GM19395 (cell line): ENCODE results near the gene MYPN.
A peak's percentile ranks its signal among the peaks of the same experiment; 100 is the strongest.

Experiments
- ATAC-seq: cut with Tn5 transposase; IDR thresholded peaks from one replicate; pipeline ENCODE4 v1.9.1; 2021; ENCODE audit warnings: mild to moderate bottlenecking, moderate library complexity; ENCODE audit not compliant: unreplicated experiment

The MYPN gene

DNA sequence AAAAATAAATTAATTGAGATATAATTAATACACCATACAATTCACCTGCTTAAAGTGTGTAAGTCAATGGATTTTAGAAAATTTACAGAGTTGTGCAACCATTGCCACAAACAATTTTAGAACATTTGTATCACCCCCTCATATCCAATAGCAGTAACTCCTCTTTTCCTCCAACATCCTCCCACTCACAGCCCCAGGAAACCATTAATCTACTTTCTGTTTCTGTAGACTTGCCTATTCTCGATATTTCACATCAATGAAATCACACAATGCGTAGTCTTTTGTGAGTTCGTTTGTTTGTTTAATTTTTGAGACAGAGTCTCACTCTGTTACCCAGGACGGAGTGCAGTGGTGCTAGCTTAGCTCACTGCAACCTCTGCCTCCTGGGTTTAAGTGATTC lies 20.5 kb upstream of the MYPN start:
- ATAC-seq, result peak; percentile 85

DNA sequence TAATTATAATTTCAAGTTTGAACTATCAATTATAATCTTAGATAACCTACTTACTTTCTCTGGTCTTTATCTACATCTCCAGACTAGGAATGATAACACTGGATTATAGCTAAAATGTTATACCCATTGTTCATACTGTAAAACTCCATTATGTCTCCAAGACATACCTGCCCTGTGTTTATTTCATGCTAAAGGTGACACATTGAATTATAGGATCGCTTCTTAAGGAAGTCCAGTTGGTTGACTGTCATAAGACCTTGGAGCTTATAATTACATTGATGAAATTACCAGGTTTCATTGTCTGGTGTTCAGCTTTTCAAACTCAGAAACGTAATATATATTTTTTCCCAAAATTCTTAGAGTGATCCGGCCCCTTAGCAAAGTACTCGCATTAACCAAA lies 18.7 kb upstream of the MYPN start:
- ATAC-seq, result no peak

DNA sequence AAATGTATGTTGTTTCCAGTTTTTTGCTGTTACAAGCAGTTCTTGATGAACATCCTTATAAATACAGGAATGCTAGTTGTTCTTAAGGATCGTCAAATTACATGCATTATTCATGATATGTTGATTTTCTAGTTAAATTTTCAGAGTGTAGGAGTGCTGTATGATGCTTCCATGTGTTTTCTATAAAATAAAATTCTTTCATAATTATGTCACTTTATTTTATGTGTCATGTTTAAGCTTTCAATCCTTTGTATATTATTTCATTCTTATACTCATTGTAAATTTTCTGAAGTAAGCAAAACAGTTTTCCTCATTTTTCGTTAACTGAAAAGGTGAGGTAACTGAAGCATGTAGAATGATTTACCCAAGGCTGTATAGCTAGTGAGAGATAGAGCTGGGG lies 16.8 kb upstream of the MYPN start:
- ATAC-seq, result no peak

DNA sequence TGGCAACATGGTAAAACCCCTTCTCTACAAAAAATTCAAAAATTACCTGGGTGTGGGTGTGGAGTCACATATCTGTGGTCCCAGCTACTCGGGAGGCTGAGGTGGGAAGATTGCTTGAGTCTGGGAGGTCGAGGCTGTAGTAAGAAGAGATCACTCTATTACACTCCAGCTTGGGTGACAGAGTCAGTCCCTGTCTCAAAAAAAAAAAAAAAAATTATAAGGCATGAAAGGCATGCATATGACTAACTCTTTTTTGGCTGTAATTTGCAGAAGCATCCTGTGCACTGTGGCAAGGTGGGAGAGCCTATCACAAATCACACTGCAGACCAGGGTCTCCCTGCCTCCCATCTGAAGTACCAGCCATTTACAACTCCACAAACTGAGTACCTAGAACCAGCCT lies 14.1 kb upstream of the MYPN start:
- no peak for ATAC-seq

DNA sequence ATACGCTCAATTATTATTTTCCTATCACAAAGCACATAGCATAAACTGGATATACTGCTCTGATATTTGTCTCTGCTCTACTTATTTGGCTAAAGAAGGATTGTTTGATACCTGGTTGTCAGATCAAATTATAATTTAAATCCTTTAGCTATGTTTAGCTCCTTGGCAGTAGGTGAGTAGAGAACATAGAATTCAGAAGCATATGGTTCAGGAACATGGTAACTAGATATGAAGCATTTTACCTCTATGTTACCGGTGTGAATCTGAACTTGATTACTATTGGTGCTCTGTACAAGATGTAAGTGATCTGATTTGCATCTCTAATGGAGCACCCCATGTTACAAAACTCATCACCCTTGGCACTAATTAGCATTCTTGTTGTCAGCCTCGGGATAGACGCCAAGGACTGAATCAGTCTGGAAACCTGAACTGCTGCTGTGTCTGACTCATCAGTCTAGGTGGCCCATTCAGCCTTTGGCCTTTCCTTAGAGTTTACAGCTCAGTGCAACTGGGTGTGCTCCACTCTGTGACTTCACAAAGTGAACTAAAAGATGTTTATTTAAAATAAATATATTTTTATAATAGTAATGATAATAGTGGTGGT lies 12.3 kb upstream of the MYPN start:
- ATAC-seq, result no peak

DNA sequence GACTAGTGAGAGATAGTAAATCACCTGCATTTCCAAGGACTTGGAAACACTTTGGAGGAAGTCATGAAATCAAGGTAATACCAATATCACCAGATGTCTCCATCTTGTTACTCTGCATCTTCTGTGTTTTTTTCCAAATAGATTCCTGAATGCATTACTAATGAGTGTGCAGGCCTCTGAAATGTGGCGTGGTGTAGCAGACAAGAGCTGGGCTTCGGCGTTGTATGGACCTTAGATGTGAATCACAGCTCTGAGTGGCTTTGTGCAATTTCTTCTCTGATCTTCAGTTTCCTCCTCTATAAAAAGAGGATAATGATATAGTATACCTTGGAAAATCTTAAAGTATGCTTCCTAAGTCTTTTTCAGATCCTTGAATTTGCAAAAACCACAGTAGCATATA lies 9.6 kb upstream of the MYPN start:
- no peak for ATAC-seq

DNA sequence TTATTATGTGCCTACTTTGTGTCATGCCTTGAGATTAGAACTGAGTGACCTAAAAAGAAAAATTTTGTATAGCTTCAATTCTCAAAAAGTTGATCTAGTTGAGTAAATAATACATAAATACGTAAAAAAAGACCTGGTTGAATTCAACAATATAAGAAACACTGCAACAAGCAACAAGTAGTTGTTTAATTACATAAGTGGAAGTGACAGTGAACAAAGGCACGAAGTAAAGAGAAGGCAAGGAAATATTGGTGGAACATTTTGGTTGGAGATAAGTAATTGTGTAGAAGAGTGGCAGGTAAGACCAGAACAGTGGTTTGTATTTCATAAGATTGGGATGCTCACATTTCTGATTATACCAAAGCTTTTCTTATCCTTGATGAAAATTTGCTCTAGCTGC lies 8.2 kb upstream of the MYPN start:
- no peak for ATAC-seq

DNA sequence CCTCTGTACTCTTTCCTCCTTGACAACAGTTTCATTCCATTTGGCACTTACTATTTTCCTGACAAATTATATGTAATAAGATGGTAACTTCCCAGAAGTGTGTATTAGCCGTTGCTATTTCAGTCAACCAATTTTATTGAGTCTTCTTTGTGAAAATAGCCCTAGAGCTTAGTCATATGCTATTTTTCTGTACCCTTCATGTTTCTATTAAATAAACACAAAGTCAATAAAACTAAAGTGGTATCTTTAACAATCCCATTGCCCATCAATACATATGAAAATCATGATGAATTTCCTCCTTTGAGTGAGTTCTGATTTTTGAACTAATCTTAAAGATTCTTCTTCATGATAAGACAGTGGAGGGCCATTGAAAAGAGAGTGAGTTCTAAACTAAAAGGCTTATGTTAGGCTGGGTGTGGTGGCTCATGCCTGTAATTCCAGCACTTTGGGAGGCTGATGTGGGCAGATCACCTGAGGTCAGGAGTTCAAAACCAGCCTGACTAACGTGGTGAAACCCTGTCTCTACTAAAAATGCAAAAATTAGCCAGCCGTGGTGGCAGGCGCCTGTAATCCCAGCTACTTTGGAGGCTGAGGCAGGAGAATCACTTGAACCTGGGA lies 5.9 kb upstream of the MYPN start:
- no peak for ATAC-seq

DNA sequence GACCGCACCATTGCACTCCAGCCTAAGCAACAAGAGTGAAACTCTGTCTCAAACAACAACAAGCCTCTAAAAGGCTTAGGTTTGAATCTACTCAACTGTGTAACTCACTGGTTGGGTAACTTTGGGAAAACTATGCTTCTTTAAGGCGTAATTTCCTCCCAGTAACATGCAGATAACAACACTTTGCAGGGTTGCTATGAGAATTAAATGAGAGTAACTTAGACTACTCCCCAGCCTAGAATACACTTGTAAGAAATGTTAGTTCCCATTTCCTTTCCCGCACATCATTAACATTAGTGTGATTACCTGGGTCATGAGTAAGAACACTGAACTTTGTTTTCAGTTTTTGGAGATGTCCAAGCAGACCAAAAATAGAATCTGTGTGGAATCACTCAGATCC lies 5.4 kb upstream of the MYPN start:
- ATAC-seq, result no peak

DNA sequence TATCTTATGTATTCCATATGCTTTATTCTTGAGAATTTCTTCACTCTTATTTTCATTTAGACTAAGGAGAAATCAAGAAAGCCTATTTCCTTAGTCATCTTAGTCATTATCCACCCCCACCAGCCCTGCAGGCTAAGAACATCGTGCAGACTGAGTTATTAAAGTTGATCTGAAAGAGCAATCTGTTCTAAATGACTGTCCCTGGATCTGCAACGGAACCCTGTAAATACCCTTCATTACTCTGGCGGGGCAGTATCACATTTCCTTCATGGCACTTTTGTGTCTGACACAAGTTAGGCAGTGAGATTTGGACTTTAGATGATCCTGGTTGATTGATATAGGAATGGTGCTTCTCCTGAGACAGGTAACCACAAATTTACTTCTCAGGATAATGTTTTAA lies 3.5 kb upstream of the MYPN start:
- no peak for ATAC-seq

DNA sequence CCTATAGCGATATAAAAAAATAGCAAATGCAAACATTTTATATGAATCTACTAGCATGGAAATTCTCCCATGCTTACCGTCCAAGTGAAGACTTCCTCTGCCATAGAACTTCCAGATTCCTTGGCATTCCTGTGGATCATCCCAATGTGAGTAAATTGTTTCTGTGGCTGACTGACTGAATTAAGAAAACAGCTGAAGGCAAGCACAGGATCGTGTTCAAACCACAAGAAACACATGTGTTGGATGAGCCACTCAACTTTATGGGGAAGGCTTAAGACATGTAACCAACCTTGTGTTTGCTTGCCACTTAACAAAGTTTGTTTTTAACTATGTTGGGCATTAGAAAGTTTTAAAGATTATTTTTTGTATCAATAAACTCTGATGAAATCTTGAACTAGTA lies 2.6 kb upstream of the MYPN start:
- no peak for ATAC-seq

DNA sequence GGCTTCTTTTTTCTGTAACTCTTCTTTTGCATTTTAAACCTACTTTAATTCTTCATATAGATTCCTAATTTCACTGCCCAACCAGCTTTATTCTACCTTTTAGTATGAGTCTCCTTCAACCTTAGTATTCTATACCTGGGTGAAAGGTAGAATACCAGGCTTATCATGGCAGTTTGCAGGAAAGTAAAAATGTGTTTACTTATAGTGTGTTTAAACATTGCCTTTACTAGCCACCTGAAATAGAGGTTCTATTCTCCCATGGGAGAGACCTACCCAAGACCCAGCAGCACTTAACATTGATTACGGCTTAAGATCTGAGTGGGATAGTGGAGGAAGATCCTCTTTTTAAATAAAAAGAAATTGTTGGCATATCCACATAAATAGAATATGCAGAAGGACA lies 1.6 kb upstream of the MYPN start:
- ATAC-seq, result no peak

DNA sequence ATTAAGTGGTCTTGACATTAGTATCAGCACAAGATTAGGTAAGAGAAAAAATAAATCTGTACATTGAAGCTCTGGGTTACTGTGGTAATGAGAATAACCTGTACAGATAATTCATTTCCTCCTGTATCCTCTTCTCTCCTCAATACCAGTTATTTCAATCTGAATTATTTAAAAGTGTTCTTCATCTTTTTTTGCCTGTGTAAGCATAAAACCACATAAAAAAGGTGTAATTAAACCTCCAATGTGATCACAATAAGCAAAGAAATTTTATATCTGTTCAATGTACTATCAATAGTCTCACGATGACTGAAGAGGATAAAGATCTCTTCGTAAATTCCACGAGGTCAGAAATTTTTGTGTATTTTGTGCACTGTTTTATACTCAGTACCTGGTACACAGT lies 1.2 kb upstream of the MYPN start:
- no peak for ATAC-seq

DNA sequence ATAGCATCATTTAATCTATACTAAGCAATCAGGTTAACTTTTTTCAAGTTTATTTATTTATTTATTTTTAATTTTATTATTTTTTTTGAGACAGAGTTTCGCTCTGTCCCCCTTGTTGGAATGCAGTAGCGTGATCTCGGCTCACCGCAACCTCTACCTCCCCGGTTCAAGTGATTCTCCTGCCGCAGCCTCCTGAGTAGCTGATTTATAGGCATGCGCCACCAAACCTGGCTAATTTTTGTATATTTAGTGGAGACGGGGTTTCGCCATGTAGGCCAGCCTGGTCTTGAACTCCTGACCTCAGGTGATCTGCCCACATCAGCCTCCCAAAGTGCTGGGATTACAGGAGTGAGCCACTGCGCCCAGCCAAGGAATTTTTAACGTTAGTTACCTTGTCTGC lies 635 bp upstream of the MYPN start:
- ATAC-seq, result no peak

DNA sequence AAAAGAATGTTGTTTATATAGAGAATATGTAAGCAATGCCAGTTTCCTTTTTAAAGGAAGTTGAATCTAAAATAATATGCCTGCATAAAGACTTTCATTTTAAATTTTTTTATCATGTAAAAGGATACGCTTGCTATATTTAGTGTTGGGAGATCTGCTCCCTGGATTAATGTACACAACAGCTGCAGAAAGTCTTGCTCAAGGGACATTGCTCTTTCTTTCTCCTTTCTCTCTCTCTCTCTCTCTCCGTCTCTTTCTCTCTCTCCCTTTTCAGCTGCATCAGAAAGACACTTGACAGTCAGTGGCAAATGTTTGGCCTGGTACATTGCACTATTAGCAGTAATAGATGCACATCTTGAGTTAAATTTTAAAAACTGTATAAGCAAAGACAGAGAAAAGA lies 739 bp downstream of the MYPN start:
- ATAC-seq, result no peak

DNA sequence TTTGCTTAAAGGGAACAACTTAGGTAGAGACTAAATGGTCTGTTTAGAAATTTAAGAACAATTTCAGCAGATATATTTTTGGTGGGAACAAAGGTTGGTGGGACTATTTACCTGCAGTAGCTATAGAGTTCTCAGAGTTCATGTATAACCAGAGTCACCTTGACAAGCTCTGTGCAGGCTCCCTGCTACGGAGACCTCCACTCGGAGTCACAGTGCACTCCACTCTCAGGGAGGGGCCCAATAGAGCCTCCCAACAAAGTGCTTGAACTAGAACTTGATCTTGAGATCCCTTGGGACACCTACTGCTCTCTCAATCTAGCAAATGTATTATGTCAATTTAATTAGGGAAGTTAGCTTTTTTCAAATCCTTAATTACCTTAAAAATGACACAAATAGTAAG lies 2.3 kb downstream of the MYPN start:
- ATAC-seq, result no peak

DNA sequence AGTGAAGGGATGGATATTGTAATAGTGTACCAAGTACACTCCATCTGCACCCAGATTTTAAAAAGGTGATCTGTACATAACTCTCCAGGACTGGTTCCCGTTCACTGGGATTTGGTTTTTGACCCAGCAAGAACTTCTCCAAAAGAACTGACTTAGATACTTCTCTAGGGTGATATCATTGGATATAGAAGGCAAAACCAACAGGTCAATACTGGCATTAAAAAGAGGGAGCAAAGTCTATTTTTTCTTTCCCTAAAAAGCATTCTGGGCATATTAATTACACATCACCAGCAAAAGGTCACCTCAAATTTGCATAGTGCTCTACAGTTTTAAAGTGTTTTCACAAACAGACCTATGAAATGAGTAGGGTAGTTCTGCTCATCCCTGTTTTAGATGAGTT lies 3.5 kb downstream of the MYPN start:
- ATAC-seq, result no peak

DNA sequence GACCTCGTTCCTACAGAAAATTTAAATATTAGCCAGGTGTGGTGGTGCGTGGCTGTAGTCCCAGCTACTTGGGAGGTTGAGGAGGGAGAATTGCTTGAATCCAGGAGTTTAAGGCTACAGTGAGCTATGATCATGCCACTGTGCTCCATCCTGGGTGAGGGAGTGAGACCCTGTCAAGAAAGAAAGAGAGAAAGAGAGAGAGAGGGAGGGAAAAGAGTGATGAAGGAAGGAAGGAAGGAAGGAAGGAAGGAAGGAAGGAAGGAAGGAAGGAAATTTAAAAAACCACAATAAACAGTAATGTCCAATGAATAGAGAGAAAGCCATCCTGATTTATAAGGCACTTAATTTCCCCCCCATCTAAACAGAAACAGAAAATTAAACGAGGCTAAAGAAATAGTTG lies 9.4 kb downstream of the MYPN start:
- no peak for ATAC-seq

DNA sequence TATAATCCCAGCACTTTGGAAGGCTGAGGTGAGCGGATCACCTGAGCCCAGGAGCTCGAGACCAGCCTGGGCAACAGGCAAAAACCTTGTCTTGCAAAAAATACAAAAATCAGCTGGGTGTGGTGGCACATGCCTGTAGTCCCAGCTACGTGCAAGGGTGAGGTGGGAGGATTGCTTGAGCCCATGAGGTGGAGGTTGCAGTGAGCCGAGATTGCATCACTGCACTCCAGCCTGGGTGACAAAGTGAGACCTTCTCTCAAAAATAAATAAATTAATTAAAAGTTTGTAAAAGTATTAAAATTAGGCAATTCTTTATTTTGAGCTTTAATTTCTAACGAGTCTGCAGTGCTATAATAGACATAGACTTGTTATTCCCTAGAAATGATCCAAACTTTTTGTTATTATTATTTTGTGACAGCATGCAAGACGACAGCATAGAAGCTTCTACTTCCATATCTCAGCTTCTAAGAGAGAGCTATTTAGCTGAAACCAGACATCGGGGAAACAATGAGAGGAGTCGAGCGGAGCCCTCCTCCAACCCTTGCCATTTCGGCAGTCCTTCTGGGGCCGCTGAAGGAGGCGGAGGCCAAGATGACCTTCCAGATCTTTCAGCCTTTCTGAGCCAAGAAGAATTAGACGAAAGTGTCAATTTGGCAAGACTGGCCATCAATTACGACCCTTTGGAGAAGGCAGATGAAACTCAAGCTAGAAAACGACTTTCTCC lies 11.9 kb downstream of the MYPN start:
- no peak for ATAC-seq

DNA sequence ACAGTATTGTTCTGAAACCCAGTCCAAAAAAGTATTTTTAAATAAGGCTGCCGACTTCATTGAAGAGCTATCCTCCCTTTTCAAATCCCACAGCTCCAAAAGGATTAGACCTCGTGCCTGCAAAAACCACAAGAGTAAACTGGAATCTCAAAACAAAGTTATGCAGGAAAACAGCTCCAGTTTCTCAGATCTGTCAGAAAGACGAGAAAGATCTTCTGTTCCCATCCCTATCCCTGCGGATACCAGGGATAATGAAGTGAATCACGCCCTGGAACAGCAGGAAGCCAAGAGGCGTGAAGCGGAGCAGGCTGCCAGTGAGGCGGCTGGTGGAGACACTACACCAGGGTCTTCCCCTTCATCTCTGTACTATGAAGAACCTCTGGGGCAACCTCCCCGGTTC lies 12.6 kb downstream of the MYPN start:
- no peak for ATAC-seq

DNA sequence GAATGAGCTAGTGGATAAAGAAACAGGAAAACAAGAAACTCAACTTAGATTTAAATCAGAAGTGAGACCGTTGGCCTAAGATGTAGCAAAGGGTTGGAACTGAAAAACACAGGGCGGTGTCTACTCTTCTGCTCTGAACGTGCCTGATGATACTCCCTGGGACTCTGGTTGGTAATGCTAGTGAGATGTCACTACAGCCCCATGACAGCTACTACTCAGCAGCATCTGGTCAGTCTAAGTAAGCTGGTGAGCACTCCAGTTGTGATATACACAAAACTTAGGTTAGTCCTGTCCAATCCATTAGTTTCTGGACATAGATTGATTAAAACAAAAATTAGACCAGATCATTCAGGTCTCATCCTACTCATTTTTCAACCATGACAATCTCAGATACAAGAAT lies 15.4 kb downstream of the MYPN start:
- ATAC-seq, result no peak

DNA sequence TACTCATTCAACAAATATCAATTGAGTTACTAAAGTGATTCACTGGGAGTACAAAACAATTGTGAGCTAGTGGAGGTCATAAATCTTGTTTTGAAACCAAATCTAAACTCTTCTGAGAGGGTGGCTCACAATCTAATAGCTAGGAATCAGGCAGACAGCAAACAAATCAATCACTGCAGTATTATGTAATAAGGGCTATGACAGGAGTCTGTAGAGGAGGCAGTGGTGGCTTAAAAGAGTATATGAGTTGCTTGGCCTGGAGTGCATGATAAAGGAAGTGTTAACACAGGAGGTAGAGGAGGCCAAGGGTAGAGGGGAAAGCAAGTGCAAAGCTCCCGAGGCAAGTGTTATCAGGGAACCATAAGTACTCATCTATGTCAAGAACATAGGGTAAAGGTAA lies 16.5 kb downstream of the MYPN start:
- ATAC-seq, result no peak

DNA sequence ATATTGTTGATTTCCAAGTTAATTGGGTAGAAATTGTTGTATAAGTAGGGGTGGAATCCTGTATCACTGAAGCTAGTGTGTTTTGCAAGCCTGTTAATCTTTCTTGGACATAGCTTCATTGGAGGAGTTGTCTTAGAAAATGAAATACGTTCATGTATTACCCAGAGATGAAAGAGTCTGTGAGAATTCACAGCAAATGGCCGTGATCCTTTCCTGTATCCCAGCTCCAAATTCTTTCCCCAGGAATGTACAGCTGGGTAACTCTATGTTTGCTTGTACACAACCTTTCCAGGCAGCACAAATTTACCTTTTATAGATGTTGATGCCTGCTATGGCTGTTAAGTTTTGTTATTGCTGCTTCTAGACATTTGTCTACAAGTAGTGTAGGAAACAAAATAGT lies 18.7 kb downstream of the MYPN start:
- ATAC-seq, result no peak
